Measurements from ENCODE around the gene CYP4F22. TPM values are rescaled to one million over a fixed set of nuclear protein-coding genes. Genes with fewer than 3 reads are reported as not detected.
"Not testable (repeated sequence)": the region's sequence is repeated elsewhere in the genome, so short reads cannot be mapped to it uniquely, and the experiment has no call there.

The CYP4F22 gene
- polyA plus RNA-seq, 1 experiment = not detected

DNA sequence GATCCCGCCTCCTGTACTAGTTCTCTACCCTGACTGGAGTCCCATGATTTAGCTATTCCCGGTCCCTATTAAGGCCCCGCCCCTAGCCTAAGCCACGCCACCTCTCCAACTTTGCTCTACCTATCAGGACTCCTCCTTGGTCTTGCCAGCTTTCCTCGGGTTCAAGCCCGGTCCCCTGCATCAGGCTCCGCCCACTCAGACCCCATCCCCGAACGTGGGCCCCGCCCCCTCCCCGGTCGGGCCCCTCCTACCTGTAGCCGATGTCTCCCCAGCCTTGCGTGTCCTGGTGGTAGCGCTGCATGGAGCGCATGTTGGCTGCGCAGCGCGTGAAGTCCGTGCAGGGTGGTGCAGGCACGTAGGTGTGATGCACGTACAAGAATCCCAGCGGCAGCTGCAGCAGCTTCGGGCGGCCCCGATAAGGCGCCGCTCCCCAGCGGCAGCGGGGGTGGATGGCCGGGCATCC, 36.7 kb upstream of the CYP4F22 start:
- POLR2A ChIA-PET = no interaction called here

DNA sequence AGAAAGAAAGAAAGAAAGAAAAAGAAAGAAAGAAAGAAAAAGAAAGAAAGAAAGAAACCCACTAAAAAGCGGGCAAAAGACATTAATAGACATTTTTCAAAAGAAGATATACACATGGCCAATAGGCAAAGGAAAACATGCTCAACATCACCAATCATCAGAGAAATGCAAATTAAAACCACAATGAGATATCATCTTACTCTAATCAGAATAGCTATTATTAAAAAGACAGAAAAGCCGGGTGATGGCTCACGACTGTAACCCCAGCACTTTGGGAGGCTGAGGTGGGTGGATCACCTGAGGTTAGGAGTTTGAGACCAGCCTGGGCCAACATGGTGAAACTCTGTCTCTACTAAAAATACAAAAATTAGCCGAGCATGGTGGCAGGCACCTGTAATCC, 34.5 kb upstream of the CYP4F22 start:
- H3K4me3 ChIP-seq (ENCODE audit: low read depth, low read length); POLR2A ChIA-PET; H3K27me3 ChIP-seq (ENCODE audit: control insufficient read depth, insufficient read depth, low read length); DNase-seq (ENCODE audit: low read depth); H3K36me3 ChIP-seq (ENCODE audit: control insufficient read depth, insufficient read depth, low read length); CTCF ChIA-PET: not testable (repeated sequence)

More for the DNA sequence above, 36.7 kb upstream of the CYP4F22 start:
- no peak overlapping the region for H3K4me3 ChIP-seq (ENCODE audit: low read depth, low read length)
- H3K36me3 ChIP-seq (ENCODE audit: control insufficient read depth, insufficient read depth, low read length) = no peaks in the 10 kb centered on the region
- CTCF ChIA-PET = no interaction called here
- TF ChIP-seq, protein P1, sequence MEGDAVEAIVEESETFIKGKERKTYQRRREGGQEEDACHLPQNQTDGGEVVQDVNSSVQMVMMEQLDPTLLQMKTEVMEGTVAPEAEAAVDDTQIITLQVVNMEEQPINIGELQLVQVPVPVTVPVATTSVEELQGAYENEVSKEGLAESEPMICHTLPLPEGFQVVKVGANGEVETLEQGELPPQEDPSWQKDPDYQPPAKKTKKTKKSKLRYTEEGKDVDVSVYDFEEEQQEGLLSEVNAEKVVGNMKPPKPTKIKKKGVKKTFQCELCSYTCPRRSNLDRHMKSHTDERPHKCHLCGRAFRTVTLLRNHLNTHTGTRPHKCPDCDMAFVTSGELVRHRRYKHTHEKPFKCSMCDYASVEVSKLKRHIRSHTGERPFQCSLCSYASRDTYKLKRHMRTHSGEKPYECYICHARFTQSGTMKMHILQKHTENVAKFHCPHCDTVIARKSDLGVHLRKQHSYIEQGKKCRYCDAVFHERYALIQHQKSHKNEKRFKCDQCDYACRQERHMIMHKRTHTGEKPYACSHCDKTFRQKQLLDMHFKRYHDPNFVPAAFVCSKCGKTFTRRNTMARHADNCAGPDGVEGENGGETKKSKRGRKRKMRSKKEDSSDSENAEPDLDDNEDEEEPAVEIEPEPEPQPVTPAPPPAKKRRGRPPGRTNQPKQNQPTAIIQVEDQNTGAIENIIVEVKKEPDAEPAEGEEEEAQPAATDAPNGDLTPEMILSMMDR (IDR thresholded peaks at IDR 0.05; ENCODE audit: insufficient read depth, low read depth, low read length) = no peak
- H3K27me3 ChIP-seq (ENCODE audit: control insufficient read depth, insufficient read depth, low read length) = peaks cover 7% of the 10 kb centered on the region
- DNase-seq (ENCODE audit: low read depth) = no peak

DNA sequence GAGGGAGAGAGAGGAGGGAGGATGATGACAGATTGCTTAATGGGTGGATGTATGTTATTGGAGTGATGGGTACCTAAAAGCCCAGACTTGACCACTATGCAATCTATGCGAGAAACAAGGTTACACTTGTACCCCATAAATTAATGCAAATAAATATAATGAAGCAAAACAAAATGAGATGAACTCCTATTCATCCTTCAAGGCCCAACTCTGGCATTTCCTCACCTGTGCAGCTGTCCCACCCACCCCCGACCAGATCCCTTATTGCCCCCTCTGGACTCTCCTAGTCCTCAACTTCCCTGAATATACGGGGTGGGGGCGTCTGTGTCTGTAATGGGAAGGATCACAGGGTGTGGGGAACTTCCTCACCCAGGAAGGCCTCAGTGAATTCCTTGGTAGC, 33.2 kb upstream of the CYP4F22 start:
- ChIA-PET POLR2A (no interaction called here), CTCF (no interaction called here)
- H3K4me3 ChIP-seq (ENCODE audit: low read depth, low read length) = no peak overlapping the region
- H3K36me3 ChIP-seq (ENCODE audit: control insufficient read depth, insufficient read depth, low read length) = no peaks in the 10 kb centered on the region
- TF ChIP-seq, protein P1 (IDR thresholded peaks at IDR 0.05; ENCODE audit: insufficient read depth, low read depth, low read length) = no peak
- no peaks in the 10 kb centered on the region; the same call in 1 of the 2 replicates for H3K27me3 ChIP-seq (ENCODE audit: control insufficient read depth, insufficient read depth, low read length)
- DNase-seq (ENCODE audit: low read depth) = no peak

DNA sequence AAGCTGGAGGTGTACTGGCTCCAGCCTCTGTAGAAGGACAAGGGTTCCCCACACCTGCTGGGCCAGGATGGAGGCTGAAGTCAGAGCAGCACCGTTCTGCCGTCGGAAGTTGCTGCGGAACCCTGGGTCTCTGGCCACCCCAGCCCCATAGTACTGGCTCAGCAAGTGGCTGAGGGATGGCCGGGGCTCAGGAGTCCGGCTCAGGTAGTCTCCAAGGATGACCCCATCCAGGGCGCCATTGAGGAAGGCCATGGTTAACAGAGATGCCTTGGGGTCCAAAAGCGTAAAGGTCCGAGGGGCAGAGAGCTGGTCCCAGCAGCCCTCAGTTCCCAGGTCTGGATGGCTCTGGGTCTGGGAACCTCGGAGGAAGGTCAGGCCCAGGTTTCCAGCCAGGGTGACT, 32.7 kb upstream of the CYP4F22 start:
- DNase-seq (ENCODE audit: low read depth) = no peak
- ChIA-PET POLR2A (no interaction called here), CTCF (no interaction called here)
- Histone ChIP-seq H3K36me3 (ENCODE audit: control insufficient read depth, insufficient read depth, low read length) (no peaks in the 10 kb centered on the region), H3K27me3 (ENCODE audit: control insufficient read depth, insufficient read depth, low read length) (no peaks in the 10 kb centered on the region; the same call in 1 of the 2 replicates), H3K4me3 (ENCODE audit: low read depth, low read length) (no peak overlapping the region)
- TF ChIP-seq, protein P1 (IDR thresholded peaks at IDR 0.05; ENCODE audit: insufficient read depth, low read depth, low read length) = no peak

DNA sequence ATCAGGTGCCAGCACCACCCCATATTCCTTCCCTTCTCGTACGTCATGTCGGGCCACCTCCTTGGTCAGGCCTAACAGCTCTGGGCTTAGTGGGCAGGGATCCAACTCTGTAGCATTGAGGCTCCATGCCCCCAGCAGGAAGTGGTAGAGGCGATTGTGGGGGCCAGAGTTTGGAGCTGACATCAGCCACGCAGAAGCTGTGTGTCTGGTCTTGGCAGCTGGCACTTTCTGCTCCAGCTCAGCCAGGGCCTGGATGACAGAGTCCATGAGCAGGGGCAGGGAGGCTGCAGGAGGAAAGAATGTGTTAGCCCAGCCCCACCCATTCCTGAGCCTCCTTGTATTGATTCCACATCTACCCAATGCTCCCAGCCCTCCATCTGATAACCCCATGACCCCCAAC, 32.0 kb upstream of the CYP4F22 start:
- Histone ChIP-seq H3K4me3 (ENCODE audit: low read depth, low read length) (no peak overlapping the region), H3K27me3 (ENCODE audit: control insufficient read depth, insufficient read depth, low read length) (no peaks in the 10 kb centered on the region; the same call in 1 of the 2 replicates), H3K36me3 (ENCODE audit: control insufficient read depth, insufficient read depth, low read length) (no peaks in the 10 kb centered on the region)
- TF ChIP-seq, protein P1 (IDR thresholded peaks at IDR 0.05; ENCODE audit: insufficient read depth, low read depth, low read length) = no peak
- ChIA-PET POLR2A (no interaction called here), CTCF (no interaction called here)
- no peak for DNase-seq (ENCODE audit: low read depth)
